Suppressor macrophage treated with lipopolysaccharide for 4 hours (primary cell): ENCODE results near the gene MIPEP.
A peak's percentile ranks its signal among the peaks of the same experiment; 100 is the strongest.

ENCODE experiments used
- DNase-seq: peaks from one replicate; pipeline ENCODE4 v3.0.0-alpha.2; 2020

The MIPEP gene

DNA sequence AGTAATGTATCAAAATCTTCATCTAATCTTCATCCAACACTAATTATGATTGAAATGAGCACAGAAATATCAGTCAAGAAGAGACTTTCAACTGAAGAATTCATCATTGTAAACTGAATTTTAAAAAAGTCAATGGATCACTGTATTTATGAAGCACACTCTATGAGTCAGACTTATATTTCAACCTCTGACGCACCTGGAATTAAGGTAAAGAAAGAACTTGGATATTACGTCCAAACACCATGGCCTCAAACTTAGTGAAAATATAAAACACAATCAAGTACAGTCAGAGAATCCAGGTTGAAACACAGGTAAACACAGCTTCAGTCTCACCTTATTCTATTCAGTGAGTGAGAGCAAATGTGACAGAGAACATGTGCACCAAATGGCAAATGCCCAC, 39.5 kb downstream of the MIPEP start:
- DNase-seq, result no peak

DNA sequence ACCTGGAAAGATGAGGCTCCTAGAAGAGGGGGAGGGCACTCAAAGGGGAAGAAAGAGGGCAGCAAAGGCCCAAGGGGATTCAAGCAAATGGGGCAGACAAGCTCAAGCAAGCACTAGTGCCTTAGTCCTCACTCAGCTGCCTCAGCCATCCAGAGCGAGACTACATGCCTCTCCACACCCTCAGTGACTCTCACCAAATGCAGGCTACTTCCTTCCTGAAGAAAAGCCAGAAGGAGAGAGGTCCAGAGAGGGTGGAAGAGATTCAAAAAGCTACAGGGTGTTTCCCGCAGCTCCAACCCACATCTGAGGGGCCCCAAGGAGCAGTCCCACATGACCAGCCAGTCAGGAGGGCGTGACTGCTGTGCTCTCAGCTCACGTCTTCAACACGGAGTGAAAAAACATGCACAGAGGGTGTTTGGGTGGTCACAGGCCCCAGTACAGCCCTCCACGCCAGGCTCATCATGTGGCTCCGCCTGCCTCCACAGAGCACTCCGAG, 40.5 kb downstream of the MIPEP start:
- DNase-seq, result no peak

DNA sequence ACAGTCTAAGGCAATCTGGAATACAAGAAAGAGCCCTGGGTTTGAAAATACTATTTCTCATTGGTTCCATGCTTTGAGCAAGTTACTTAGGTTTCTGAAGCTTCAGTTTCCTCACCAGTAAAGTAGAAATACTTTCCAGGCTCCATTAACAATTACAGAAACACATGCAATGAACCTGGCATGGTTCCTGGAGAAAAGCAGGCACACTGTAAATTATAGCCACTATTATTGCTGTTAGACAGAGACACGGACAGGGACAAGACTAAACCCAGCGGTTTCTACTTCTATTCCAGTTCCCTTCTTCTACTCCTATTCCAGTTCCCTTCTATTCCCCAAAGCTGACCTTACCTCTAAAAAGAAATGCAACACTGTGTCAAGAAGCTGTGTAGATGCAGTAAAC, 41.2 kb downstream of the MIPEP start:
- no peak for DNase-seq

DNA sequence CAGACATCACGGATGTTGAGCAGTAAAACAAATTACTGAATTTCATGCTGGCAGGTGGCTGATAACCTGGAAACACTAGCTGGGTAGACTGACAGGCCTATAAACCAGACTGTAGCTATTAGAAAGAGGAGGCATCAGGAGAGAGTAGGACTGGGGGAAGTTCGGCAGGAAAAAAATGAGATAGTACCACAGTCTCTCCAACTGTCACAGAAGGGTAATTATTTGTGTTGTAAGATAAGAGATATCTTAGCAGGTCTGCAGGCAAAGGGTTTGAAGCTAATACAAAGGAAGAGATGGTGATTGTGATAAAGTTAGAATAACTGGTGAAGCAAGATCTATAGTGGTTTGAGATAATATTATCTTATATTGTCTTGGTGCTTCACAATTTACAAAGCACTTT, 41.7 kb downstream of the MIPEP start:
- DNase-seq, result no peak

DNA sequence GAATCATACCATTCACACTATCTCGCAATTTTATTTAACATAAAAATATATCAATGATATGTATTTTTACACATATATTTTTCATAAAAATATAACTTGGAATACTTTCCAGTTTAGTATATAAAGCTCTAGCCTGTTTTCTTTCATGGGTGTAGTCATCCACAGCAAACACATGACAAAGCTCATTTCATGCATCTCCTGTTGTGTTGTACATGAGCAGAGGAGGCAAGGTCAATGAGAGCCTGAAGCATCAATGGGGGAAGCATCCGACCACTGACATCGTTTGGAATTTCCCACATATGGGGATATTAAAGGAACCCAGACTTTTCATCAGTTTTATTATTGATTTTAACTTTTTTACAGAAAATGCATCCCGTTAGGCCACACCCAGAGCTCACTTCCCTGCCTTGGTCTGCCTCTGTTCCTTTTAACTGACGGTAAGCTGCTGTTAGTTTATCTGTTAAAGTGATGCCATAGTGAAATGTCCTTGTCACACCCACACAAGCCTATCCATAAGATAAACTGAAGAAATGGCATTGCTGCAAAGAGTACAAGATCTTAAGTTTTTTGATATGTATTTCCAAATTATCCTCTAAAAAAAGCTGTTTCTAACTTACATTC, 44.0 kb downstream of the MIPEP start:
- DNase-seq, result no peak

DNA sequence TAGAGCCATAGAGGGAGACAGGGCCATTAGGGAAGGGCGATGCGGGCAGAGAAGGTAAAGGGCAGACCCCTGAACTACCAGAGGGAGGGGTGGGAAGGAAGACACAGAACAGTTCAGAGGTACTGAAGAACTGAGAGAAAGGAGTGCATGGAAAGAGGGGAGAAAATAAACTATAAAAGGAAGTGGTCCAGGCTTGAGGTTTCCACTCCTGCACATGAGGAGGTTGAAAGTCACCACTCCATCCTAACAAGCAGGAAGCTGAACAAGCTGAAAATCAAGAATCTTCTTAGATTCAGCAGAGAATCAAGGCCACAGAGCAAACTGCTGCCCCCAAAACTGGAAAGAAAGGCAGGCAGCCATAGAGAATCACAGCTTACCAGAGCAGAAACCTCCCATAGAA, 45.1 kb downstream of the MIPEP start:
- DNase-seq, result no peak

DNA sequence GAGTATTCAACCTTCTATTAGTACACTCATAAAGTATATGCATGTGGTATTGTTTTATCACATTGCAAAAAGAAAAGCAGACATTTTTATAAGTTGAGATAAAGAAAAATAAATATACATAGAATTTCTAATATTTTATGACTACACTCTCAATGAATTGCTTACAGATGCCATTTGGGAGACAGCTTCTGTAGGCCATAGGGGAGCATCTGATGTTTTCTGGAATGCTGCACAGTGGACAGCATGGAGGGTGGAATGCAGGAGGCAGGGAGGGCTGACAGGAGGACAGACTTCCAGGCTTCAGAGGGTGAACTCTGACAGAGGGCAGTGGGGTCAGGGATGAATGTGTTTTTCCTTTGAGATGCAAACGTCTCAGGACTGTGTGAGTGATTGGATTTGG, 45.8 kb downstream of the MIPEP start:
- DNase-seq, result no peak

DNA sequence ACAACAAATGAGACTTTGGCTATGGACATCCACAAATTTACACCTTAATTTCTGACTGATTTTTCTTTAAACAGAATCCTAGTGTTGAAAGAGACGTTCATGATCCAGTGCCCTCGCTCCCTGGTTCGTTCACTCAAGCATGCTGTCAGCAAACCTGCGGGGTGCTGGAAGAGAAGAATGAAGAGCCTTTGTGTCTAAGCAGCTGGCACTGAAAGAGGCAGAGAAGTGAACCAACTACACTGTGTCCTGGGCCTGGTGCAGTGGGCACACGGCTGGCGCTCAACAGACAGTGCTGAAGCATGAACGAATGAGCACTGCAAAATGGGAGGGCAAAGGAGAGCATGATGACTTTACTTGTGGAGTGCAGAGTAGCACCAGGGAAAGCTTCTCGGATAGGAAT, 46.8 kb downstream of the MIPEP start:
- no peak for DNase-seq

DNA sequence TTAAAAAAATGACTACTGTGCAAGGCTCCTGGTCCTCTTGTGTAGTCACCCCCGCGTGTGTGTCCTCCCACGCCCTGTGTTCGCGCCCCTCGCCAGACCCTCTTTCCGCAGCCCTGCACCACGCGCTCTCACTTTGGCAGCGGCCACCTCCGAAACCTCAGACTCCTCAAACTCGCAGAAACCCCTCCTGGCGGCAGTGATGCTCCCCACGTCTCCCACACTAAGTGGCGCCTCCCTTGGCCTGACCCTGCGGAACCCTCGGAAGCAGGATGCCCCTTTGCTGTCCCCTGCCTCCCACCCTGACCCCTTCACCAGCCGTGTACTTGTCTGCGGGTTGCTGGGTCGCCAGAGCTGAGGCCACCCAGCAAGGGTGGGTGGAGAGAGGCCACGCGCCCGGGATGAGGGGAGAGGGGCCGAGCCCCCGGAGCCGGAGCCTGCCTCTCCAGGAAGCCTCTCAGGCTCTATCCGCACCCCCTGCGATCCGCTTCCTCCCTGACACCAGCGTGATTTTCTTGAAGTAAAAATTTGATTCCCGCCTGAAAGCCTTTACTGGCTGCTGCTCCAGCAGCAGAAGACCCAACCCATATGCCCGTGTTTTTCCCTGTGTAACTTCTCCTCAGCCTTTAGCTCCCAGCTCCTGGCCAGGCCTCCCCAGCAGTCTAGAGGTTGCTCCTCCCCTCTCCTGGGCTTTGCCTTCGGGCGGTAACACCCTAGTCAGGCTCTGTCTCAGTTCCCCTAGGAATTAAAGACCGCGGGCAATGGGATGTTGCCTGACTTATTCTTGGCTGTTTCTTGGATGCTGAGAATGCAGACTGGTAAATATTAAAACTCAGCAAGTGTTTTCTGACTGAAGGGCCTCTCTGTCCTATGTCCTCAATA, 55.2 kb downstream of the MIPEP start:
- no peak for DNase-seq

DNA sequence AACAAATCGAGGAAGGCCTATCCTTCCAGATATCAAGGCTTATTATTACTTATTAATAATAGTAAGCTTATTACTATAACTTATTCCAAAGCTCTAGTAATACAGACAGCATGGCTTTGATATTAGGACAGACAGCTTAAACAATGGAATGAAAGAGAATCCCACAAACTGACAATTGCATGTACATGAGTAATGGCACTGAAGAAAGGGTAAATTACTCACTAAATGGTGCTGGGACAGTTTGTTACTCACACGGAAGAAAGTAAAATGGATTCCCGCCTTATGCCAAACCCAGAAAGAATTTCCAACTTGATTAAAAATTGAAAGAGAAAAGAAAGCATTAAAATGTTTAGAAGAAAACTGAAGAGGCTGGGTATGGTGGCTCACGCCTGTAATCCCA, 60.3 kb downstream of the MIPEP start:
- DNase-seq, result no peak

DNA sequence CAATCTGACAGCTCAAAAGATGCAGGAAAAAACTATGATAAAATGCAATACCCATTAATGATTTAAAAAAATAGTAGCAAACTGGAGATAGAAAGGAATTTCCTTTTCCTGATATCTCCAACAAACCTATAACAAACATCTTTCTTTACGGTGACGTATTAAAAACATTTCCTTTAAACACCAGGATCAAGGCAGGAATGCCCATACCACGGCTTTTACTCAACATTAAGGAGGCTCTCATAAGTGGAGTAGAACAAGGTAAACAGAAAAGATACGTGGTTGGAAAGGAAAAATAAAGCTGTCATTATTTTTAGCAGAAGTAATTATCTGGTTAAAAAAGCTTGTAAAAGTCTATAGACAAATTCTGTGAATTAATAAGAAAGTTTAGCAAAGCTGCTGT, 61.1 kb downstream of the MIPEP start:
- DNase-seq, result no peak

DNA sequence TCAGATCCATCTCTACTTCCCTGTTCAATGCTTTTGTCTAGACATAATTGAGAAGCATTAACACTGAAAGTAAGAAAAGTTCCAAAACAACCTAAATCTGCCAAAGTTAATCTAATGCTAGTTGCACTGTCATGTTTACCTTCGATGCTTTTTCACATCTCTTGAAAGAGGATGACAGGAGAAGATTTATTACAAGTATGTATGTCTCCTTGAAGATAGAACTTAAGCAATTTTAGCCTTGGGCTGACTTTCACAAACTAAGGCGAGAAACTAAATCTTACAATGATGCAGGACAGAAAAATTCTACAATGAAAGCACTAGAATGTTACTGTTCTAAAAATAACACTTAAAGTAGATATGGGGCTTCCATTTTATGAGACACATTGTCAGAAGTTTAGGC, 64.0 kb downstream of the MIPEP start:
- DNase-seq, result no peak

DNA sequence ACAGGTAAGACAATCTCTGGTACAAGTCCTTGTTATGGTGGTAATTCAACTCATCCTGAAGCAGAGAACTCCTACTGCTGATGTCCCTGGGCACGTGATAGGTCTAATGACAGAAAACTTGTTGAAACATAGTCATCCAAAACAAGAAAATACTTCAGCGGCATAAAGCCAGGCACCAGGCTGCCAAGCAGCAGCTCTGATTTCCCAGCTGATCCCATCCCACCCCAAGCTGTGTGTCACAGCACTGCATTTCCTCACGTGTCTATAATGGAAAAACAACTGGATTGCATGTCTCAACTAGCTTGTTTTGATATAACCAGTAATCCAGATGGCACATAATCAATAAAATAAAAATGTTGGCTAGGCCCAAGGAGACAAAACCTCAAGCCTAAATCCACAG, 64.8 kb downstream of the MIPEP start:
- DNase-seq, result no peak

DNA sequence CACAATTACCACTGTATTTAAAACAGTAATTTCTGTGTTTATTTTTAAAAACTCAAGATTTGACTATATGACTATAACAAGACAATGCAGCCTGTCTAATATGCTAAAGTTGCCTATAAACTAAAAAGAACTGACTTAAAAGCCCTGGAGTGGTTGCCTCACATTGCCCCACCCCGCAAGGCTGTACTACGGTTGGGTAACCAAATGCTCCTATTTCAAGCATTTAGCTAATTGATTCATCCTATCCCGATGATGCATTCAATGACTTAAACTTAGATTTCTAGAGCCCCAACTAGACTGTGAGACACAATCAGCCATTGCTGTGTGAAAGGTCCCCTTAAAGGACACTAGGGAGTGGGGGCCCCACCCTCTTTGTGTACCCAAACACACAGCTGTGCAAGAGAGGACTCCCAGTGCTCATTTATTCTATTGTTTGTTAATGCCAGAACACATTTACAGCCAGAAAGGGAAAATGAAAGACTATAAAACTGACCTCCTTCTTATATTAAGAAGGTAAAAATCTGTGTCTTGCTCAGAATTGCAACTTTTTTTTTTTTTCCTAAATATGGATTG, 66.9 kb downstream of the MIPEP start:
- DNase-seq, result no peak

DNA sequence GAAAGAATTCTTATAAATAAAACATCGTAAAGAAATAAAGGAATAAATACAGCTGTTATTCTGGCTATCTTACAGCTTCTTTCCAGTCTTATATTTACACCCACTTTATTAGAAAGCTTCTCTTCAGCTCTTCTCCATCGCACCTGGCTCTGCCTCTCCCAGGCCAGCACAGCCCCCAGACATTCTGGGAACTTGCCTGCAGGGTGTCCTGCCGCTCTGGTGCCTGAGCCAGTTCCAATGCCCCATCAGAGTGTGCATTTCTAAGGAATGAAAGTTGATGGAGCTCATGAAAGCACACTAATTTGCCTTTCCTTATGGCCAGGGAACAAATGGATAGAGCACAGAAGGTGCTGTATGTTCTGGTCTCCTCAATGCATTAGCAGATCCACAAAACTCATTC, 68.7 kb downstream of the MIPEP start:
- DNase-seq, result no peak

DNA sequence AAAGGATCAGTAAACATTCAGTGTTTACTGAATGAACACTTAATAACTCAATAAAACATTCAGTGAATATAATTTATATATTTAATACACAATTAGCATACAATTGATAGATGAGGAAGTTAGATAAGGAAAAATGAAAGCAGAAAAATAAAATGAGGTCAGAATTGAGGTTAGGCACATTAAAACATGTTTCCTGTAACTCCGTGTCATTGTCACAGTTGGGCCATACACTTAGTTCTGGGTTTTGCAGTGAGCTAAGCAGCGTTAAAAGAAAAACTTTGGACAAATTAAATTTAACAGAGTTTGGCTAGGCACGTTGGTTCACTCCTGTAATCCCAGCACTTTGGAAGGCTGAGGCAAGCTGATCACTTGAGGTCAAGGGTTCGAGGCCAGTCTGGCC, 71.4 kb downstream of the MIPEP start:
- DNase-seq, result peak; percentile 2

DNA sequence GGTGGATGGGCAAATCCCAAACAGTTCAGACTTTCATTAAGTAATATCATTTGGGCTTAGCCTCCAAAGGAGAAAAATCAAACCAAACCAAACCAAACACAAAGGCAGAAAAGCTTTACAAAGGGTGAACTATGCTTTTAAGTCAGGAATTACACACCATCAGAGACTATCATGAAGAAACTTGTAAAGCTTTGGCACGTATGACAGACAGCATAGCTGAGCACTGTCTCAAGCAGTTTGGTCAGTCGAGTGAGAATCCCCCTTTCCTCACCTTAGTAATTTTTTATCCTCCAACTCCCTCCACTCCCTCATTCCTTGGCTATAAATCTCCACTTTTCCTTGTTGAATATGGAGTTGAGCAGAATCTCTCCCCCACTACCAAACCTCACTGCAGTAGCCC, 72.1 kb downstream of the MIPEP start:
- no peak for DNase-seq

DNA sequence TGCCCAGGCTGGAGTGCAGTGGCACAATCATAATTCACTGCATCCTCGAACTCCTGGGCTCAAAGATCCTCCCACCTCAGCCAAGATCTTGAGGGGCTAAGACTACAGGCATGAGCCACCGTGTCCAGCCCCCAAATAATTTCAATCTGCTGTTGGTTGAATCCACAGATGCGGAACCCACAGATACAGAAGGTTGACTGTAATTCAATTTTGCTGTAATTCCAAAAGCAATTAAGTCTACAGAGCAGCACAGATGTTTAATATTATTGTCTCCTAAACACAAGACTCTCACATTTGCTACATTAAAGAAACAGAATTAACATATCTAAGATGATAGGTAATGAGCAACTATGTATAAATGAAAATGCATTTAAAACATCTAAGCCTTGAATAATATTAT, 75.6 kb downstream of the MIPEP start:
- DNase-seq, result no peak

DNA sequence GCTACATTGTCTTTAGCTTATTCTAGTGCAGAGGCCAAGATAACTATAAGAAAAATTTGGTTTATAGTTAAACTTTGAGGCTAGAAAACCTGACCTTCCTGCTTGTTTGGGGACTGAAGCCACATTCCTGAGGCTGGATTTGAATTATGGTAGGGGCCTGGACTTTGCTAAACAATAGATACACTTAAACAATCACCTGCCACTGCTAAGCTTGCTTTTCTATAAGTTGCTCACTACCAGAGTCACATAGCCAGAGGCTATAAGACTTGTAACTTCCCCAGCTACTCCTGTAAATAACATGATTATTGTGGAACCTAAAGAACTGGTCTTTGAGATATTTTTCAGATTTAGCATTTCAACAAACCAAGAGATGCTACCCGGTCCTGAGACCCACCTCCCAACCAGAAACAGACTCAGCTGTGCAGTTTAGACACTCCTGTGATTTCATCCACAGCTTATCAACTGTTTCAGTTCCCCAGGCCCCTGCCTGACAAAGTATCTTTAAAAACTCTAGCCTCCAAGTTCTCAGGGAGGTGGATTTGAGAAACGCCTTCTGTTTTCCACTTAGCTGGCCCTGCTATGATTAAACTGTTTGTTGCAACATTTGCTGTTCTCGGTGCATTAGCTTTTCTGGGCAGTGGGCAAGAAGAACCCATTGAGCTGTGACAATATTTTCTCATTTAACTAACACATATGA, 77.7 kb downstream of the MIPEP start:
- no peak for DNase-seq

DNA sequence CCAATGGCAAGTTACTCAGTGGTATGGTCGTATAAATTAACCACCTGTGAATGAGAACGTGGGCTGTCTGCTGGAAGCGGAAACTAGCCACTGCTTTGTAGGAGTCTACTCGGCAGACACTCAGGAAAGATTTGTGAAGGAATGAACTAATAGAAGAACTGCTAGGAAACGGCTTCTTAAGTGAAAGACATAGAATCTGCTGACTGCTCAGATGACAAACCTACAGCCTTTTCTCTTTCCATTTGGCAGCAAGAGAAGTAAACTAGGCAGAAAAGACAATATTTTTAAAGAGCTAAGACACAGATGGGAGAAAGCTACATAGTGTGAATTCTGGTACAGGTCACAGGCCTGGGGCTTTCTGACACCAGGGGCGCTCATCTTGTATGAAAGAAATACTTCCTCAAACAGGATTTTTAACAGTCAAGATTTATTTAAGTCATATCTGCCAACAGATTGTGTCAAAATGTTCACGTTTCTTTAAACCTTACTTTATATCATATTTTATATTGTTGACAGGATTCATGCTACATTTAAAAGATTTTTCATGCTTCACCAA, 78.4 kb downstream of the MIPEP start:
- DNase-seq, result no peak

DNA sequence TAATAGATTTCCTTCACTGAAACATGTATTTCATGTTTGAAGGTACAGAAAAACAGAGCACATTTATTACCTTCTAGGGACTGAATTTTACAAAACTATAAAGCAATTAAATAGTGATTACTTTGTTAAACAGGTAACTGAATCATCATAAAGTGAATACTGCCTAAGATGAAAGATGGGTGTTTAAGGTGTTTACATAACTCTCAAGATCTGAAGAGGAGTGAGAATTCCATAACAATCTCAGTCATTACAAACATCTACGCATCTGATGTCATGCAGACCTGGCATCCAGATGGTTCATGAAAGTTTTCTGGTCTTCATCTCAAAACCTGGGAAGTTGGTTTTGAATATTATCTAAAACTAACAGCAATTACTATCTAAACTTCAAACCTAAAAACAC, 80.4 kb downstream of the MIPEP start:
- no peak for DNase-seq

DNA sequence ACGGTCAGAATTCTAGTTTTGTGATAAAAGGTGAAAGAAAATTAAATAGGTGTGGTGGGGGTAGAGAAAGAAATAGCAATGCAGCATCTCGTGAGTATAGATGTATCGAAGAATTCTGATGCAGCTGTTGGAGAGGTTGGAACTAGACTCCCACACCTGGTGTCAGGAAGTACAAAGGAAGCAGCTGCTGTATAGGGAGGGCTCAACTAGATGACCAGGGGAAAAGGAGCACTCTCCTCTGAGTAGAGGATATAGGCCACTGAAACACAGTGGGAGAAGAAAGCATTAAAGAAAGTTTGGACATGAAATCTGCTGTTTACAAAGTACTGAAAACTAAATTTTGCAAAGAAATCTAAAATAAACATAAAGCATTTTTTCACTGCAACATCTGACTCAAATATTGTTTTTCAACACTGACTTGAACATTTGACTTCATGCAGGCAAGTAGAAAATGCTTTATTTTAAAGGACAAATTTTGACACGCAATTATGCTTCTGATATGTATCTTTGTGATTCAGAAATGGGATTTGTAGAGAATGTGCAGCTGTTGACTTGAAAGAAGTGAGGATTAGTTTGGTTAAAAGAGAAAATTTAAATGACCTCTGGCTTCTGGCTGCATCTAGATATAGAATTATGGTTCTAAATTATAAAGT, 82.2 kb downstream of the MIPEP start:
- no peak for DNase-seq

DNA sequence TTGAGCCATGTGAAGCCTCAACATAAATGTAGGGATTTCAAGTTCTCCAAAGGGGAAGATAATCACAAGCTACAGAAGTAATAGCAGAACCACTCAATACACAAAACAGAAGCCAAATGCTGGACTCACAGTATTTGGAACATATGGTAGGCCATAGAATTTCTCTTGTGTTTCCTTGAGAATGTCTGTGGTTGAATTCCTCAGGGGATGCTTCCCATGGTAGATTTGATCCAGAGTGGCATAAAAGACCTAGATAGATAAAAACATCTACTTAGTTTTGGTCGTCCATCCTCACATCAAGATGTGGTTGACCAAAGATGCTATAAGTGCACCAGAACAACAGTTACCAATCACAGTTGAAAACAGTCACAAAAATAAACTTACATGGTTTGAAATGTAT, 83.4 kb downstream of the MIPEP start:
- no peak for DNase-seq
